Measurements from ENCODE around the gene TPM1.

The TPM1 gene

GRCh38 chr15:63018639-63019038 is 23.9 kb upstream of the TPM1 start:
- DNase-seq, result no peak

- DNase-seq, result peak; percentile 59
These were observed 22.9 kb upstream of the TPM1 start for GRCh38 chr15:63019511-63020109.

GRCh38 chr15:63020128-63020527 is 22.4 kb upstream of the TPM1 start:
- no peak for DNase-seq

GRCh38 chr15:63020759-63021430 is 21.7 kb upstream of the TPM1 start:
- DNase-seq, result no peak

GRCh38 chr15:63022181-63022580 is 20.4 kb upstream of the TPM1 start:
- DNase-seq, result no peak

- no peak for DNase-seq
These were observed 19.9 kb upstream of the TPM1 start for GRCh38 chr15:63022663-63023062.

- peak; percentile 17 for DNase-seq
These were observed 19.1 kb upstream of the TPM1 start for GRCh38 chr15:63023351-63023945.

- no peak for DNase-seq
These were observed 17.1 kb upstream of the TPM1 start for GRCh38 chr15:63025460-63025859.

- DNase-seq, result no peak
These were observed 14.9 kb upstream of the TPM1 start for GRCh38 chr15:63027646-63028045.

- no peak for DNase-seq
These were observed 14.0 kb upstream of the TPM1 start for GRCh38 chr15:63028442-63029110.

GRCh38 chr15:63029676-63030075 is 12.9 kb upstream of the TPM1 start:
- DNase-seq, result peak; percentile 46

- peak; percentile 49 for DNase-seq
These were observed 12.4 kb upstream of the TPM1 start for GRCh38 chr15:63030101-63030551.

- DNase-seq, result no peak
These were observed 8.0 kb upstream of the TPM1 start for GRCh38 chr15:63034578-63034977.

- DNase-seq, result no peak
These were observed 7.3 kb upstream of the TPM1 start for GRCh38 chr15:63035253-63035652.

GRCh38 chr15:63035977-63036376 is 6.6 kb upstream of the TPM1 start:
- DNase-seq, result no peak

GRCh38 chr15:63037976-63038720 is 4.4 kb upstream of the TPM1 start:
- no peak for DNase-seq

- DNase-seq, result no peak
These were observed 3.4 kb upstream of the TPM1 start for GRCh38 chr15:63038926-63039673.

GRCh38 chr15:63039811-63040210 is 2.7 kb upstream of the TPM1 start:
- no peak for DNase-seq

- DNase-seq, result no peak
These were observed 2.0 kb upstream of the TPM1 start for GRCh38 chr15:63040509-63040908.

GRCh38 chr15:63040954-63041353 is 1.6 kb upstream of the TPM1 start:
- no peak for DNase-seq

- DNase-seq, result no peak
These were observed 1.1 kb upstream of the TPM1 start for GRCh38 chr15:63041402-63041973.

GRCh38 chr15:63042877-63043334 is 359 bp downstream of the TPM1 start:
- DNase-seq, result no peak
